Erythroblast (primary cell): ENCODE measurements around the gene REX1BD.
"Not testable (repeated sequence)": the region's sequence is repeated elsewhere in the genome, so short reads cannot be mapped to it uniquely, and the experiment has no call there.

Experiments
- DNase-seq, 2 experiments: peaks; one replicate each; lab custom pipeline; 2025; lab: John Stamatoyannopoulos, UW
- GATA1 ChIP-seq: IDR thresholded peaks from 2 replicates; pipeline ENCODE4 v1.6.1; 2011; ENCODE audit warnings: low read depth, mild to moderate bottlenecking, control low read depth, low read length, moderate library complexity
- POLR2A ChIP-seq: IDR thresholded peaks from 2 replicates; pipeline ENCODE4 v1.6.1; 2011; ENCODE audit warnings: mild to moderate bottlenecking, low read length

Gene REX1BD

DNA sequence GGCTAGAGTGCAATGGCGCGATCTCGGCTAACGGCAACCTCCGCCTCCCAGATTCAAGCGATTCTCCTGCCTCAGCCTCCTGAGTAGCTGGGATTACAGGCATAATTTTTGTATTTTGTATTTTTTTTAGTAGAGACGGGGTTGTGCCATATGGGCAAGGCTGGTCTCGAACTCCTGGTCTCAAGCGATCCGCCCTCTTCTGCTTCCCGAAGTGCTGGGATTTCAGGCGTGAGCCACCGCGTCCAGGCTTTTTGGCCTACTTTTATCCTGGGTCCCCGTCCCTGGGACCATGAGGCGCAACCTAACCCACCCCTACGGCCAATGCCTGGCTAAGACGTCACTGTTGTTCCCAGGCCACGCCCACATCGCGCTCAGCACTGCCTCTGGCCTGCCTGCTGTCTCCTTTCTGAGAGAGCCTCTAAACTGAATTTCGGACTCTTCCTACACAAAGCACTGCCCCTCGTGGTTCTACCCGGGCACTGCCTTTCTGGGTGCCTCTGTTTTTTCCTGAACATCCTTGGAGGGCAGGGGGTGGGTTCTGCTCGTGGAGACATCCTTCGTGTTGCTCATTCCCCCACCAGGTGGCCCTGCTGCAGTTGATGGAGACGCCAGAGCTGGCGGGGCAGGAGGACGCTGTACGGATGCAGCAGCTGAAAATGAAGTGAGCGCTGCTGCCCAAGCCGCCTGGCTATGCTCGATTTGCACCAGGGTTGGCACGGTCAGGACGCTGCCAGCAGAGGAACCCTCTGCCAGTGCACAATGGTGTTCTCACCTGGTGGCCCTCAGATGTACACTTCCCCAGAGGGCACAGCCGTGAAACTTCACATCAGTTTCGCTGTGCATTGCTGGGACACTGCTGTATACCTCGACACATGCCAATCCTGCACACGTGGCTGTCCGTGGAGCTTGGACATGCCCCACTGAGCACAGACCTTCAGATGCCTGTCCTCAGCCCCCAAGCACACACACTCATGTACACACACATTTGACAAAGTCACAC is 2.0 kb downstream of the REX1BD start:
- TF ChIP-seq POLR2A (no peak), GATA1 (no peak)
- peak; percentile 62 to 66 for DNase-seq

DNA sequence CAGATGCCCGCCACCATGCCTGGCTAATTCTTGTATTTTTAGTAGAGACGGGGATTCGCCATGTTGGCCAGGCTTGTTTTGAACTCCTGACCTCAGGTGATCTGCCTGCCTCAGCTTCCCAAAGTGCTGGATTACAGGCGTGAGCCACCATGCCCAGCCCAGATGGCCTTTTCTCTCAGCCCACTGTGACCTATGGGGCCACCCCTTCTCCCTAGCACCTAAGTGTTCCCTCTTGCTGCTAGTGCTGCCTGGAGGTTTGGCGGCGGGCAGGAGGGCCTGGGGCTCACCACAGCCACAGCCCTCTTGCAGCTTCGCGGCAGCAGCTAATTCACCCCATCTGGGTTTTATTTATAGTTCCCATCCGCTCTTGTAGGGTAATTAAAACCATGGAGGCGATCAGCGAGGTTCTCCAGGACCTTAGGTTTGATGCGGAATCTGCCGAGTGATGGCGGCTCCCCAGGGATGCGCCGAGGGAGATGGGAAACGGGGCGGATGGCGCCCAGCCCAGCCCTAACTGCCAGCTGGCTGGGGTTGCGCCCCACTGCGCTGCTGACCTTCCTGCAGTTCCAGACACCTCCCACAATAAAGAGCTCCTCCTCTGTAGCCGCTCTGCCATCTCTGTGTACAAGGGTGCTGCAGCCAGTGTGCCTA is 3.3 kb downstream of the REX1BD start:
- no peak for TF ChIP-seq GATA1
- TF ChIP-seq POLR2A: no peak

DNA sequence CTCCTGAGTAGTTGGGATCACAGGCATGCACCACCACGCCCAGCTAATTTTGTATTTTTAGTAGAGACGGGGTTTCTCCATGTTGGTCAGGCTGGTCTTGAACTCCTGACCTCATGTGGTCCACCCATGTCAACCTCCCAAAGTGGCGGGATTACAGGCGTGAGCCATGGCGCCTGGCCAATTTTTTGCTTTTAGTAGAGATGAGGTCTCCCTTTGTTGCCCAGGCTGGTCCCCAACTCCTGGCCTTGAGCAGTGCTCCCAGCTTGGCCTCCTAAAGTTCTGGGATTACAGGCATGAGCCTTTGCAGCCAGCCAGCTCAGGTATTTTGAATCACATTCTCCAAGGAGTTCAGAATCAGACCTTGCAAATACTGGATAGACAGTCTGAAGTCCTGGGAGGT is 4.1 kb downstream of the REX1BD start:
- DNase-seq: not testable (repeated sequence)

More for the DNA sequence above, 3.3 kb downstream of the REX1BD start:
- DNase-seq: no peak

GRCh38 chr19:18593367-18594095 is 4.9 kb downstream of the REX1BD start:
- TF ChIP-seq GATA1: no peak
- TF ChIP-seq POLR2A: no peak
- DNase-seq: no peak

DNA sequence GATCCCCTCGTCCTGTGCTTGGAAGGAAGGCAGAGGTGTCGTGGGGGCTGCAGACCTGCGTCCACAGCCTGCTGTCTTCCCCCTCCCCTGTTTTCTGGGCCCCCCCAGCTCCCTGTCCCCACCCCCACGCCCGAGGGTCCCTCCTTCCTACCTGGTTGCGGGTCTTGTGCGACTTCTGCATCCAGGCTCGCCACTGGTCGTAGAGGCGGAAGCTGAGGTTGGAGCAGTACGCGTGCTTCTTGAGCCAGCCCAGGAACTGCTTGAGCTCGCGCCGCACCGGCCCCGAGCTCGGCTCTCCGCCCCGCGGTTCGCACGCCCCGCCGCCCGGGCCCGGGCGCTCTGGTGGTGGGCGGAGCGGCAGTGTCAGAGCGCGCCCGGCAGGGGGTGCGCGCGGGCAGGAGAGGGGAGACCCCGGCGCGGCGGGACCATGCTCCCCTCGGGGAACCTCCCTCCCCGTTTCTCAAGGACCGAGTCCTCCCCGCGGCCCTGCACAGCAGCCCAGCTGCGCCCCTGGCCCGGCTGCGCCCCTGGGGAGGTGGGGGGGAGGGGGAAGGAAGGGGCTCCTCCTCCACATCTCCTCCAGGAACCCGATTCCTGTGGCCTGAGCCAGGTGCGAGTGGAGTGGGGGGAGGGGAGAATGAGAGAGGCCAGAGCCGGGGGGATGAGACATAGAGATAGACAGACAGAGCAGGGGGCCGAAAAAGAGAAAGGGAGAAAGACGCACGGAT is 5.7 kb downstream of the REX1BD start:
- TF ChIP-seq POLR2A: no peak
- no peak for TF ChIP-seq GATA1
- peak; percentile 74 to 82 for DNase-seq

GRCh38 chr19:18594824-18595373 is 6.3 kb downstream of the REX1BD start:
- no peak for TF ChIP-seq POLR2A

GRCh38 chr19:18595475-18595874 is 6.9 kb downstream of the REX1BD start:
- DNase-seq: no peak
- TF ChIP-seq POLR2A (no peak), GATA1 (no peak)

More at GRCh38 chr19:18594824-18595373, 6.3 kb downstream of the REX1BD start:
- no peak for DNase-seq

DNA sequence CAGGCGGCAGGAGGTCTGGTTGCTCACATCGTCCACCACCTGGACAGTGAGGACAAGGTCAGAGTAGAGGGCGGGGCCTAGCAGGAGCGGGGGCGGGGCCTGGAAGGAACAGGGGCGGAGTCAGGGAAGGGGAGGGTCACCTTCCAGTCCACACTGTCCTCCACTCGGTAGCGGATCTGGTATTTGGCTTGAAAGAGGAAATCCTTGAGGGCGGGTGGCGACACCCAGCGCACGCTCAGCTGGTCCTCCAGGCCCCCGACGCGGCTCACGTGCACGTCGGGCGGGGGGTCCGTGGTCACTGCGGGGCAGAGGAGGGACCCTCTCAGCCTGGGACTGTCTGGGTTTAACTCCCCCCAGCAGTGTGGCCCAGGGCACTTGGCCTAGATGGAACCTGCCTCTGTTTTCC is 8.2 kb downstream of the REX1BD start:
- TF ChIP-seq GATA1 (no peak), POLR2A (no peak)
- peak in 1 of 2 experiments; percentile 64 for DNase-seq

- DNase-seq: no peak
- TF ChIP-seq GATA1: no peak
- no peak for TF ChIP-seq POLR2A
These were observed 9.4 kb downstream of the REX1BD start for GRCh38 chr19:18597809-18598660.

GRCh38 chr19:18599485-18599884 is 10.9 kb downstream of the REX1BD start:
- no peak for DNase-seq
- TF ChIP-seq POLR2A: no peak
- TF ChIP-seq GATA1: no peak

- not testable (repeated sequence) for DNase-seq
These were observed 12.2 kb downstream of the REX1BD start for GRCh38 chr19:18600692-18601397.

DNA sequence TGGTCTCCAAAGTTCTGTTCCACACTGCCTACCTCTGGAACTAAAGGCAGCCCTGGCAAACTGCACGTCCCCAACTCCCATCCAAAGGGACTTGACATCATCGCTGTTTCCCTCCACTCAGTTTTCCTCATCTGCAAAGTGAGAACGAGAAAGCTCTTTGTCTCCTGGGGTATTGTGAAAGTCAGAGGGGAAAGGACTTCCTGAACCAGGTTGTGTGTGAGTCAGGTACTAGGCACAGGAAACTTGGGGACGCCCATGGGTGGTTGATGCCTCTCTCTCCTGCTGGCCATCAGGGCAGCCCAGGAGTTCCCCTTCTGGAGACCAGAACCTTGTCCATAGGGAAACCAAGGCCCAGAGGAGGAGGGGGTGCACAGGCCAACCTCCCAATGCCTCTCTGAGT is 13.3 kb downstream of the REX1BD start:
- no peak for TF ChIP-seq GATA1
- TF ChIP-seq POLR2A: no peak
- no peak for DNase-seq
